ENCODE data around the gene TRIM29. TPM values are rescaled to one million over a fixed set of nuclear protein-coding genes. Genes with fewer than 3 reads are reported as not detected.

TRIM29 gene, protein sequence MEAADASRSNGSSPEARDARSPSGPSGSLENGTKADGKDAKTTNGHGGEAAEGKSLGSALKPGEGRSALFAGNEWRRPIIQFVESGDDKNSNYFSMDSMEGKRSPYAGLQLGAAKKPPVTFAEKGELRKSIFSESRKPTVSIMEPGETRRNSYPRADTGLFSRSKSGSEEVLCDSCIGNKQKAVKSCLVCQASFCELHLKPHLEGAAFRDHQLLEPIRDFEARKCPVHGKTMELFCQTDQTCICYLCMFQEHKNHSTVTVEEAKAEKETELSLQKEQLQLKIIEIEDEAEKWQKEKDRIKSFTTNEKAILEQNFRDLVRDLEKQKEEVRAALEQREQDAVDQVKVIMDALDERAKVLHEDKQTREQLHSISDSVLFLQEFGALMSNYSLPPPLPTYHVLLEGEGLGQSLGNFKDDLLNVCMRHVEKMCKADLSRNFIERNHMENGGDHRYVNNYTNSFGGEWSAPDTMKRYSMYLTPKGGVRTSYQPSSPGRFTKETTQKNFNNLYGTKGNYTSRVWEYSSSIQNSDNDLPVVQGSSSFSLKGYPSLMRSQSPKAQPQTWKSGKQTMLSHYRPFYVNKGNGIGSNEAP
- total RNA-seq, result 0.33 TPM in 1 of 2 replicates, not detected in the other
- long read RNA-seq, result 0 reads

DNA sequence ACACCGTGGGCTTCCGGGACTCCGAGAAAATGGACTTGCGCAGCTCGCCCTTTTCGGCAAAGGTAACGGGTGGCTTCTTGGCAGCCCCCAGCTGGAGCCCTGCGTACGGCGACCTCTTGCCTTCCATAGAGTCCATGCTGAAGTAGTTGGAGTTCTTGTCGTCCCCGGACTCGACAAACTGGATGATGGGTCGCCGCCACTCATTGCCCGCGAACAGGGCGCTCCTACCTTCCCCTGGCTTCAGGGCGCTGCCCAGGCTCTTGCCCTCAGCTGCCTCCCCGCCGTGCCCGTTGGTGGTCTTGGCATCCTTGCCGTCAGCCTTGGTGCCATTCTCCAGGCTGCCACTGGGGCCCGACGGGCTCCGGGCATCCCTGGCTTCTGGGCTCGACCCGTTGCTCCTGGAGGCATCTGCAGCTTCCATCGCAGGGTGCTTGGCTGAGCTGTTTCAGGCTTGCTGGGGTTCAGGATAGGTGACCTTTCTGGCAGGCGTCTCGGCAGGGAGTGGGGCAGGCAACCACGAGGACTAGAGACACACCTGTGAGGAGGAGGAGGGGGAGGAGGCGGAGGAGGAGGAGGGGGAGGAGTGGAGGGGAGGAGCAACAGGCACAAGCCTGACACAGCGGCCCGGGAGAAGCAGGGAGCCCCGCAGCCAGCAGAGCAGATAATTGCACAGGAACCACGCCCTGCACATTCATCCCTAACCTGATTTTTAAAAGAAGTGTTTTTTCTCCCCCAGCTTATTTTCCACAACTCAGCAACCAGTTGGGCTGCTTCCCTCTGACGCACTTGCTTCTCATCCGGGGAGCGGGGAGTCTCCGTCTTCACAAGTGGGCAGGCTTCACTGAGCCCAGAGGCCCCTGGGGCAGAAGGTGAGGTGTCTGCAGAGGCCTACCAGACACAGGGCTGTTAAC, at the start of gene TRIM29:
Gene TRIM29, minus strand, starts transcription at position 503 of the 911 bp plus-strand sequence. Its CDS starts 82 bp downstream, at position 421.
- no peak within 1 kb of the TSS for H3K4me3 Mint-ChIP-seq (ENCODE audit: low read depth)
- H3K4me1 Mint-ChIP-seq (ENCODE audit: low read depth), result peaks cover 2% of the 10 kb centered on the region
- DNase-seq (ENCODE audit: low spot score, unreplicated experiment), result no peak
- H3K36me3 Mint-ChIP-seq (ENCODE audit: insufficient read depth), result no peaks in the 10 kb centered on the region
- TF ChIP-seq, protein P1, sequence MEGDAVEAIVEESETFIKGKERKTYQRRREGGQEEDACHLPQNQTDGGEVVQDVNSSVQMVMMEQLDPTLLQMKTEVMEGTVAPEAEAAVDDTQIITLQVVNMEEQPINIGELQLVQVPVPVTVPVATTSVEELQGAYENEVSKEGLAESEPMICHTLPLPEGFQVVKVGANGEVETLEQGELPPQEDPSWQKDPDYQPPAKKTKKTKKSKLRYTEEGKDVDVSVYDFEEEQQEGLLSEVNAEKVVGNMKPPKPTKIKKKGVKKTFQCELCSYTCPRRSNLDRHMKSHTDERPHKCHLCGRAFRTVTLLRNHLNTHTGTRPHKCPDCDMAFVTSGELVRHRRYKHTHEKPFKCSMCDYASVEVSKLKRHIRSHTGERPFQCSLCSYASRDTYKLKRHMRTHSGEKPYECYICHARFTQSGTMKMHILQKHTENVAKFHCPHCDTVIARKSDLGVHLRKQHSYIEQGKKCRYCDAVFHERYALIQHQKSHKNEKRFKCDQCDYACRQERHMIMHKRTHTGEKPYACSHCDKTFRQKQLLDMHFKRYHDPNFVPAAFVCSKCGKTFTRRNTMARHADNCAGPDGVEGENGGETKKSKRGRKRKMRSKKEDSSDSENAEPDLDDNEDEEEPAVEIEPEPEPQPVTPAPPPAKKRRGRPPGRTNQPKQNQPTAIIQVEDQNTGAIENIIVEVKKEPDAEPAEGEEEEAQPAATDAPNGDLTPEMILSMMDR (IDR thresholded peaks at IDR 0.05; ENCODE audit: unreplicated experiment), result peak; percentile 16
- no peaks in the 10 kb centered on the region for H3K9me3 Mint-ChIP-seq (ENCODE audit: low read depth)
- H3K27me3 Mint-ChIP-seq, result peaks cover 26% of the 10 kb centered on the region
- no peak within 1 kb of the TSS for H3K27ac Mint-ChIP-seq

DNA sequence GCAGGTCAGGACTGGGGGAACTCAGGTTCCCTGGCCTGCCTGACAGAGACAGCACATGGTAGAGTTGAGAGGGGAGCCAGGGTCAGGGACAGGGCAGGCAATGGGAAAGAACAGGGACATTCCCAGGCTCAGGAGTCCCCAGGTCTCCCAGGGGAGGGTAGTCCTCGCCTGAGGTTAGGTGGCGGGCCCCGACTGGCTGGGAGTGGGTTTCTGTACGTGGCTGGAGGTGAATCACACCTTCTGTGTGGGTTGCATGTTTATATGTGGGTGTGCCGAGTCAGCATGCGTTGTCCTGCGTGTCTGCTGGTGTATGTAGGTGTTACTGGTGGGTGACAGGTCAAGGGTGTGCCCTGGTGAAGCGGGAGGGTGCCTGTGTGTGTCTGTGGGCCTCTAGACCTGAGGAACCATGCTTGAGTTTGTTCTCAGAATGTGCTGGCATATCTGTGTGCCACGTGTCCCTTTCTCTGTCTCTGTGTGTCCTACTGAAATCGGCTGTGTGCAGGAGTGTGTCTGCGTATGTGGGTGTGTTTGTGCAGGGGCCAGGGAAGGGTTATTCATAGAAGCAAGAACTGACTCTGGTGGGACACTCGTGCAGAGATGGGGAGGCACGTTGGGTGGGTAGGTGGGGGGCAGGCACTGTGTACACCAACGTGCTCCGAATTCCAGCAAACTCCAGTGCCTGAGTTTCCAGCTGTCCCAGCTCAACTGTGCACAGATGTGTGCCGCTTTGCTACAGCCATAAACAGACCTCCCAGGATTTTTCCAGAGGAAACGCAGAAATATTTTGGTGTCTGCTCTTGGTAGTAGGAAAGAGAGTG, 49.1 kb upstream of the TRIM29 start:
- Mint-ChIP-seq H3K4me1 (ENCODE audit: low read depth) (peaks cover 42% of the 10 kb centered on the region), H3K27ac (peak overlapping the region; percentile 51), H3K36me3 (ENCODE audit: insufficient read depth) (no peaks in the 10 kb centered on the region), H3K27me3 (peaks cover 9% of the 10 kb centered on the region), H3K9me3 (ENCODE audit: low read depth) (no peaks in the 10 kb centered on the region), H3K4me3 (ENCODE audit: low read depth) (no peak overlapping the region)
- TF ChIP-seq, protein P1 (IDR thresholded peaks at IDR 0.05; ENCODE audit: unreplicated experiment), result no peak
- no peak for DNase-seq (ENCODE audit: low spot score, unreplicated experiment)

GRCh38 chr11:120186456-120186773, 48.5 kb upstream of the TRIM29 start:
- Mint-ChIP-seq H3K4me1 (ENCODE audit: low read depth) (peaks cover 43% of the 10 kb centered on the region), H3K9me3 (ENCODE audit: low read depth) (no peaks in the 10 kb centered on the region), H3K27me3 (peaks cover 4% of the 10 kb centered on the region), H3K27ac (peak overlapping the region; percentile 50), H3K36me3 (ENCODE audit: insufficient read depth) (no peaks in the 10 kb centered on the region), H3K4me3 (ENCODE audit: low read depth) (peak overlapping the region; percentile 9)
- TF ChIP-seq, protein P1 (IDR thresholded peaks at IDR 0.05; ENCODE audit: unreplicated experiment), result no peak
- DNase-seq (ENCODE audit: low spot score, unreplicated experiment), result no peak

- peak overlapping the region; percentile 35 for H3K27ac Mint-ChIP-seq
- H3K27me3 Mint-ChIP-seq, result peaks cover 3% of the 10 kb centered on the region
- peaks cover 43% of the 10 kb centered on the region for H3K4me1 Mint-ChIP-seq (ENCODE audit: low read depth)
- no peak overlapping the region for H3K4me3 Mint-ChIP-seq (ENCODE audit: low read depth)
- no peaks in the 10 kb centered on the region for H3K9me3 Mint-ChIP-seq (ENCODE audit: low read depth)
- H3K36me3 Mint-ChIP-seq (ENCODE audit: insufficient read depth), result no peaks in the 10 kb centered on the region
- TF ChIP-seq, protein P1 (IDR thresholded peaks at IDR 0.05; ENCODE audit: unreplicated experiment), result no peak
- DNase-seq (ENCODE audit: low spot score, unreplicated experiment), result no peak
Observed at GRCh38 chr11:120185706-120186455, 48.0 kb upstream of the TRIM29 start.

Data from progenitor cell of endocrine pancreas (in vitro differentiated cells).